Measurements from ENCODE around the gene DTWD1. TPM values are rescaled to one million over a fixed set of nuclear protein-coding genes. Genes with fewer than 3 reads are reported as not detected.
"Not testable (repeated sequence)": the region's sequence is repeated elsewhere in the genome, so short reads cannot be mapped to it uniquely, and the experiment has no call there.

DTWD1 gene
- total RNA-seq, 1 donor from 2014 or later, result 20.5 TPM

GRCh38 chr15:49652922-49653321 lies 32.1 kb downstream of the DTWD1 start:
- H3K36me3 Mint-ChIP-seq (ENCODE audit: low read depth), result no peaks in the 10 kb centered on the region
- H3K4me3 Mint-ChIP-seq, result no peak overlapping the region
- ATAC-seq (ENCODE audit: low read depth) (no peak), DNase-seq (no peak)
- no peak for TF ChIP-seq CTCF (IDR thresholded peaks at IDR 0.05)
- ChIA-PET CTCF (no interaction called here), POLR2A (no interaction called here)
- no peaks in the 10 kb centered on the region for H3K4me1 Mint-ChIP-seq
- peaks cover 27% of the 10 kb centered on the region for H3K9me3 Mint-ChIP-seq
- intact Hi-C loops (cut with micrococcal nuclease), result no loop called here
- H3K27ac Mint-ChIP-seq, result no peak overlapping the region
- no peaks in the 10 kb centered on the region for H3K27me3 Mint-ChIP-seq

DNA sequence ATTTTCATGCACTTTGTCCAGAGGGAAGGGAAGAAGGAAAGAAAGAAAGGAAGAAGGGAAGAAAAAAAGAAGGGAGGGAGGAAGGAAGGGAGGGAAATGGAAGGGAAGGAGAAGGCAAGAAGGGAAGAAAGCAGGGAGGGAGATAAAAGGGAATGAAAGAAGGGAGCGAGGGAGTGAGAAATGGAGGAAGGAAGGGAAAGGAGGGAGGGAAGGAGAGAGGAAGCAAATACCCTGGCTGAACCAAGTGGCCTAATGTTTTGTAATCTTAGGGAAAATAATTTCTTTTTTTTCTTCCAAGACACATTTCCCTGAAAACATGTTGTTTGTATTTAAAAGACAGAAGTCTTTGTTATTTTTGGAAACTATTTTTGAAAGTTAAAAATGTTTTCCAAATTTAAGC lies 35.9 kb downstream of the DTWD1 start:
- ChIA-PET CTCF (no interaction called here), POLR2A (no interaction called here)
- Mint-ChIP-seq H3K27ac (no peak overlapping the region), H3K36me3 (ENCODE audit: low read depth) (no peaks in the 10 kb centered on the region), H3K4me1 (no peaks in the 10 kb centered on the region), H3K27me3 (peaks cover 4% of the 10 kb centered on the region), H3K9me3 (peaks cover 28% of the 10 kb centered on the region), H3K4me3 (no peak overlapping the region)
- ATAC-seq (ENCODE audit: low read depth) (no peak), DNase-seq (no peak)
- intact Hi-C loops (cut with micrococcal nuclease), result no loop called here
- no peak for TF ChIP-seq CTCF (IDR thresholded peaks at IDR 0.05)

- H3K36me3 Mint-ChIP-seq (ENCODE audit: low read depth), result no peaks in the 10 kb centered on the region
- no peak for ATAC-seq (ENCODE audit: low read depth)
- no peaks in the 10 kb centered on the region for H3K4me1 Mint-ChIP-seq
- no peak overlapping the region for H3K4me3 Mint-ChIP-seq
- H3K27me3 Mint-ChIP-seq, result peaks cover 15% of the 10 kb centered on the region
- DNase-seq, result no peak
- H3K9me3 Mint-ChIP-seq, result no peaks in the 10 kb centered on the region
- intact Hi-C loops (cut with micrococcal nuclease), result no loop called here
- POLR2A ChIA-PET, result no interaction called here
- CTCF ChIA-PET, result no interaction called here
- no peak for TF ChIP-seq CTCF (IDR thresholded peaks at IDR 0.05)
- no peak overlapping the region for H3K27ac Mint-ChIP-seq
These were observed 43.9 kb downstream of the DTWD1 start for GRCh38 chr15:49664716-49665115.

DNA sequence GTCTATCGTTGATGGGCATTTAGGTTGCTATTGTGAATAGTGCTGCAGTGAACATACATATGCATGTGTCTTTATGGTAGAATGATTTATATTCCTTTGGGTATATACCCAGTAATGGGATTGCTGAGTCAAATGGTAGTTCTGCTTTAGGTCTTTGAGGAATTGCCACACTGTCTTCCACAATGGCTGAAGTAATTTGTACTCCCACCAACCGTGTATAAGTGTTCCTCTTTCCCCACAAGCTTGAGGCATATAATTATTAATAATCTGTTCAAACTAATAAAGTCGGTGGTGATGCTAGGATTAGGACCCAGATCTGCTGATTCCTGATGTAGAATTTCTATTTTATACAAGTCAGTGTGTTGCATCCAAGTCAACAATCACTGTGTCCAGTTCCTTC lies 45.6 kb downstream of the DTWD1 start:
- H3K27ac Mint-ChIP-seq; ATAC-seq (ENCODE audit: low read depth); DNase-seq; H3K4me3 Mint-ChIP-seq; H3K9me3 Mint-ChIP-seq; H3K4me1 Mint-ChIP-seq; H3K36me3 Mint-ChIP-seq (ENCODE audit: low read depth); intact Hi-C loops (cut with micrococcal nuclease); POLR2A ChIA-PET; CTCF ChIA-PET: not testable (repeated sequence)
- peaks cover 11% of the 10 kb centered on the region for H3K27me3 Mint-ChIP-seq

GRCh38 chr15:49669288-49669687 lies 48.4 kb downstream of the DTWD1 start:
- ChIA-PET POLR2A (no interaction called here), CTCF (no interaction called here)
- Mint-ChIP-seq H3K9me3 (no peaks in the 10 kb centered on the region), H3K4me1 (no peaks in the 10 kb centered on the region), H3K36me3 (ENCODE audit: low read depth) (no peaks in the 10 kb centered on the region), H3K27ac (no peak overlapping the region), H3K27me3 (peaks cover 8% of the 10 kb centered on the region), H3K4me3 (no peak overlapping the region)
- DNase-seq (no peak), ATAC-seq (ENCODE audit: low read depth) (no peak)
- intact Hi-C loops (cut with micrococcal nuclease), result no loop called here
- TF ChIP-seq CTCF (IDR thresholded peaks at IDR 0.05), result no peak

DNA sequence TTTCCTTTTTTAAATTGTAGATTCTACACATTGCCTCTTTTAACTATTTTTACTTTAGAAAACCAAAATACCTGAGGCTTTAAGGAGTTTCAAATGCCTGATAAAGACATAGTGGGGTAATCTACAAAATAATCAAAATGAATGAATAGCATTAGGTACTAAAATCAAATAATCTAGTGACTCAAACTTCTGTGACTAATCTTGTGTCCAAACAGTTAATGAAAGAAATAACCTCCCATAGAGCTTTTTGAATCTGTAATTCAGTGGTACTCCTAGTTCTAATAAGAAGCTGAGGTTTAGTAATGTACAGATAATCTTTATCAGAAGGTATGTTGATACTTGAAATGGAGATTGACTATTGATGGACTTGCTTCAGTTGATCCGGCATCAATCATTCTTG lies 53.0 kb downstream of the DTWD1 start:
- Mint-ChIP-seq H3K9me3 (no peaks in the 10 kb centered on the region), H3K27me3 (peaks cover 10% of the 10 kb centered on the region), H3K4me3 (no peak overlapping the region), H3K27ac (no peak overlapping the region), H3K36me3 (ENCODE audit: low read depth) (no peaks in the 10 kb centered on the region), H3K4me1 (no peaks in the 10 kb centered on the region)
- no peak for ATAC-seq (ENCODE audit: low read depth)
- TF ChIP-seq CTCF (IDR thresholded peaks at IDR 0.05), result no peak
- no peak for DNase-seq
- intact Hi-C loops (cut with micrococcal nuclease), result no loop called here
- POLR2A ChIA-PET, result no interaction called here
- CTCF ChIA-PET, result no interaction called here

All from activated B cell treated with CpG ODN at 0.5 μM for 24 hours (primary cell).